ENCODE data around the gene BAIAP2.
A peak's percentile ranks its signal among the peaks of the same experiment; 100 is the strongest.

GRCh38 chr17:81121841-81122733 lies 87.1 kb downstream of the BAIAP2 start:
- TF ChIP-seq CTCF (IDR thresholded peaks at IDR 0.05; ENCODE audit: insufficient read depth, low read depth, low read length) (no peak), EZH2 (IDR thresholded peaks at IDR 0.05; ENCODE audit: insufficient read depth, low read length) (peak; percentile 68)
